HCT116 (cell line): ENCODE measurements around the gene HSPB1. TPM values are rescaled to one million over a fixed set of nuclear protein-coding genes. Genes with fewer than 3 reads are reported as not detected.

ENCODE experiments used
- ATAC-seq: fragments of 200-7000 bp; cut with Tn5 transposase; 2 replicates; pipeline ENCODE4 v1.9.1; 2020; ENCODE audit warnings: mild to moderate bottlenecking, moderate library complexity
- BruUV-seq: library from RNA; stranded (reverse); fragments of 400-500 nt; replicated peaks from 2 replicates; lab custom pipeline; 2021; lab: Mats Ljungman, UMichigan
- CTCF ChIA-PET: fragments of 300-600 bp; sonication (Branson Sonifier 250); formaldehyde crosslinking; loops from one replicate; lab custom pipeline; 2021; ENCODE audit warnings: antibody characterized with exemption; lab: Charles Lee
- POLR2A ChIA-PET: fragments of 300-600, 350-600 bp; sonication (Branson Sonifier 250); formaldehyde crosslinking; loops from one replicate; lab custom pipeline; 2021; ENCODE audit warnings: antibody characterized with exemption; lab: Charles Lee
- RAD21 ChIA-PET, 2 experiments: fragments of 300-600 bp; sonication (Branson Sonifier 250); formaldehyde crosslinking; loops; one replicate each; lab custom pipeline; 2023; ENCODE audit warnings: low total read pairs in 2 of 2; ENCODE audit not compliant: uncharacterized antibody in 2 of 2, unreplicated experiment in 2 of 2, low non-redundant PET in 1 of 2; lab: Charles Lee
- DNase-seq: peaks from one replicate; pipeline ENCODE4 v3.0.0-alpha.2; 2010; ENCODE audit warnings: low read depth, low spot score
- H2AFZ ChIP-seq: fragments of 200-600 bp; shearing (Covaris generic), sonication (generic); 2 replicates; pipeline ENCODE4 v1.6.1; 2017; ENCODE audit warnings: low read depth, mixed run types, mixed read lengths, antibody characterized with exemption, low read length; ENCODE audit not compliant: poor library complexity, severe bottlenecking
- H3K27ac ChIP-seq: 2 replicates; pipeline ENCODE4 v1.5.1; 2012; ENCODE audit warnings: low read depth, low read length
- H3K27me3 ChIP-seq: fragments of 200-600 bp; sonication (generic); 2 replicates; pipeline ENCODE4 v1.6.1; 2016; ENCODE audit warnings: mixed run types, low read length, mixed read lengths; ENCODE audit not compliant: insufficient read depth
- H3K36me3 ChIP-seq, 2 experiments: fragments of 200-500 bp in 1 of 2; fragments of 200-600 bp in 1 of 2; sonication (Bioruptor generic) in 1 of 2; sonication (generic) in 1 of 2; 2 replicates each; pipeline versions ENCODE4 v1.5.1 to v1.6.1; 2014 to 2016; ENCODE audit warnings: low read length in 2 of 2, inconsistent platforms in 1 of 2, mixed read lengths in 1 of 2, mixed run types in 1 of 2; ENCODE audit not compliant: insufficient read depth in 2 of 2, control insufficient read depth in 1 of 2
- H3K4me1 ChIP-seq, 2 experiments: fragments of 200-600 bp in 1 of 2; sonication (generic) in 1 of 2; 2 replicates each; pipeline versions ENCODE4 v1.5.1 to v1.6.1; 2012 to 2017; ENCODE audit warnings: low read length in 2 of 2, inconsistent platforms in 1 of 2, mild to moderate bottlenecking in 1 of 2, mixed read lengths in 1 of 2, mixed run types in 1 of 2, moderate library complexity in 1 of 2; ENCODE audit not compliant: insufficient read depth in 2 of 2, control insufficient read depth in 1 of 2
- H3K4me2 ChIP-seq: fragments of 200-600 bp; sonication (generic); 2 replicates; pipeline ENCODE4 v1.6.1; 2017; ENCODE audit warnings: mixed run types, low read length, mixed read lengths
- H3K4me3 ChIP-seq, 2 experiments: fragments of 200-600 bp in 1 of 2; sonication (generic) in 1 of 2; replicated peaks in 1 of 2; 2 replicates each; pipeline ENCODE4 v1.5.1; 2011 to 2016; ENCODE audit warnings: low read length in 2 of 2, control low read depth in 1 of 2, low read depth in 1 of 2, mild to moderate bottlenecking in 1 of 2, mixed read lengths in 1 of 2, mixed run types in 1 of 2
- H3K79me2 ChIP-seq: fragments of 200-600 bp; sonication (generic); 2 replicates; pipeline ENCODE4 v1.6.1; 2017; ENCODE audit warnings: mild to moderate bottlenecking, mixed run types, low read length, moderate library complexity, mixed read lengths; ENCODE audit not compliant: insufficient read depth
- H3K9ac ChIP-seq: fragments of 200-600 bp; sonication (generic); 2 replicates; pipeline ENCODE4 v1.6.1; 2016; ENCODE audit warnings: low read length, mixed read lengths
- H3K9me2 ChIP-seq: fragments of 200-600 bp; sonication (generic), shearing (Covaris generic); 2 replicates; pipeline ENCODE4 v1.6.1; 2017; ENCODE audit warnings: mixed run types, mild to moderate bottlenecking, moderate library complexity; ENCODE audit not compliant: insufficient read depth
- H3K9me3 ChIP-seq, 2 experiments: fragments of 200-500 bp in 1 of 2; fragments of 200-600 bp in 1 of 2; sonication (Bioruptor generic) in 1 of 2; sonication (generic) in 1 of 2; 2 replicates each; pipeline ENCODE4 v1.6.1; 2014 to 2017; ENCODE audit warnings: low read length in 2 of 2, mixed read lengths in 2 of 2, inconsistent platforms in 1 of 2, low read depth in 1 of 2, mild to moderate bottlenecking in 1 of 2, mixed run types in 1 of 2, moderate library complexity in 1 of 2; ENCODE audit not compliant: control insufficient read depth in 1 of 2, insufficient read depth in 1 of 2
- H4K20me1 ChIP-seq: fragments of 200-600 bp; sonication (generic), shearing (Covaris generic); 2 replicates; pipeline ENCODE4 v1.6.1; 2017; ENCODE audit warnings: mixed run types, mild to moderate bottlenecking, moderate library complexity; ENCODE audit not compliant: insufficient read depth
- CEBPB ChIP-seq: IDR thresholded peaks from 2 replicates; pipeline ENCODE4 v1.6.1; 2012; ENCODE audit warnings: low read depth
- ELF1 ChIP-seq: IDR thresholded peaks from 2 replicates; pipeline ENCODE4 v1.6.1; 2012; ENCODE audit warnings: low read depth, borderline replicate concordance
- EZH2 ChIP-seq: fragments of 200-600 bp; sonication (generic); IDR thresholded peaks from 2 replicates; pipeline ENCODE4 v1.6.1; 2017; ENCODE audit warnings: antibody characterized with exemption, mixed run types
- JUND ChIP-seq: IDR thresholded peaks from 2 replicates; pipeline ENCODE4 v1.6.1; 2012
- POLR2AphosphoS5 ChIP-seq: IDR thresholded peaks from 2 replicates; pipeline ENCODE4 v1.6.1; 2011; ENCODE audit warnings: mild to moderate bottlenecking, low read depth, low read length, moderate library complexity
- SIN3A ChIP-seq: IDR thresholded peaks from 2 replicates; pipeline ENCODE4 v1.6.1; 2012; ENCODE audit warnings: low read depth
- TCF7L2 ChIP-seq: IDR thresholded peaks from 2 replicates; pipeline ENCODE4 v1.7.0; 2011; ENCODE audit warnings: borderline replicate concordance, inconsistent platforms; ENCODE audit not compliant: insufficient read depth, insufficient read length; ENCODE audit errors: extremely low read depth
- ZNF274 ChIP-seq: fragments of 200-500 bp; sonication (Bioruptor generic); IDR thresholded peaks from 2 replicates; pipeline ENCODE4 v1.6.1; 2014; ENCODE audit warnings: mild to moderate bottlenecking, low read depth, low read length, inconsistent platforms
- intact Hi-C: fragments of 100-400 bp; cut with micrococcal nuclease; formaldehyde crosslinking; loops from 2 replicates; pipeline ENCODE4 v1.10.0; 2022
- total RNA-seq: library from RNA; stranded (reverse); gene quantifications from one replicate; pipeline ENCODE4 v1.2.1, GENCODE V29; 2021; ENCODE audit not compliant: unreplicated experiment
- TF ChIP-seq, protein P1 (sequence below): IDR thresholded peaks from 2 replicates; pipeline ENCODE4 v1.6.1; 2012
- TF ChIP-seq, protein P2 (sequence below): IDR thresholded peaks from 2 replicates; pipeline ENCODE4 v1.6.1; 2012; ENCODE audit warnings: low read depth

HSPB1 gene
- total RNA-seq, 1 experiment from 2014 or later = 524 TPM

GRCh38 chr7:76325092-76325491 lies 22.6 kb downstream of the HSPB1 start (continued):
- TF ChIP-seq CEBPB = no peak
- TF ChIP-seq EZH2 = no peak
- TF ChIP-seq, protein P1, sequence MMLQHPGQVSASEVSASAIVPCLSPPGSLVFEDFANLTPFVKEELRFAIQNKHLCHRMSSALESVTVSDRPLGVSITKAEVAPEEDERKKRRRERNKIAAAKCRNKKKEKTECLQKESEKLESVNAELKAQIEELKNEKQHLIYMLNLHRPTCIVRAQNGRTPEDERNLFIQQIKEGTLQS = no peak
- TF ChIP-seq TCF7L2 = no peak

DNA sequence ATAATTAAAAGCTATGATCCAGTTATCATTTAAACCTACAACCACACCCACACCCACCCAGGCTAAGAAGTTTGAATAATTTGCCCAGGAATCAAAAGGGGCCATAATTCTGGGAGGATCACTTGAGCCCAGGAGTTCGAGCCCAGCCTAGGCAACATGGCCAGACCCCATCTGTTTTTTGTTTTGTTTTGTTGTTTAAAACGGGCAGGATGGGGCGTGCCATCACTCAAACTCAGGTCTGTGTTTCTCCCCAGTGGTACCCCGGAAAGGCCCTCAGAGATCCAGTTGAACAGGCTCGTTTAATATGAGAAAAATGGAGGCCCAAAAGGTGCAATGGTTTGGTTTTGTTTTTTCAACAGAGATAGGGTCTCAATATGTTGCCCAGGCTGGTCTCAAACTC lies 23.3 kb downstream of the HSPB1 start:
- H3K9me3 ChIP-seq = no peaks in the 10 kb centered on the region
- H3K36me3 ChIP-seq = peaks cover 28 to 54% of the 10 kb centered on the region in 2 experiments
- no peak overlapping the region for H3K9ac ChIP-seq
- H3K9me2 ChIP-seq = no peaks in the 10 kb centered on the region
- peaks cover 28% of the 10 kb centered on the region; the same call in 1 of the 2 replicates for H4K20me1 ChIP-seq
- TF ChIP-seq JUND (no peak), TCF7L2 (no peak), SIN3A (no peak), POLR2AphosphoS5 (no peak), ELF1 (no peak), ZNF274 (no peak), CEBPB (no peak)
- TF ChIP-seq, protein P2, sequence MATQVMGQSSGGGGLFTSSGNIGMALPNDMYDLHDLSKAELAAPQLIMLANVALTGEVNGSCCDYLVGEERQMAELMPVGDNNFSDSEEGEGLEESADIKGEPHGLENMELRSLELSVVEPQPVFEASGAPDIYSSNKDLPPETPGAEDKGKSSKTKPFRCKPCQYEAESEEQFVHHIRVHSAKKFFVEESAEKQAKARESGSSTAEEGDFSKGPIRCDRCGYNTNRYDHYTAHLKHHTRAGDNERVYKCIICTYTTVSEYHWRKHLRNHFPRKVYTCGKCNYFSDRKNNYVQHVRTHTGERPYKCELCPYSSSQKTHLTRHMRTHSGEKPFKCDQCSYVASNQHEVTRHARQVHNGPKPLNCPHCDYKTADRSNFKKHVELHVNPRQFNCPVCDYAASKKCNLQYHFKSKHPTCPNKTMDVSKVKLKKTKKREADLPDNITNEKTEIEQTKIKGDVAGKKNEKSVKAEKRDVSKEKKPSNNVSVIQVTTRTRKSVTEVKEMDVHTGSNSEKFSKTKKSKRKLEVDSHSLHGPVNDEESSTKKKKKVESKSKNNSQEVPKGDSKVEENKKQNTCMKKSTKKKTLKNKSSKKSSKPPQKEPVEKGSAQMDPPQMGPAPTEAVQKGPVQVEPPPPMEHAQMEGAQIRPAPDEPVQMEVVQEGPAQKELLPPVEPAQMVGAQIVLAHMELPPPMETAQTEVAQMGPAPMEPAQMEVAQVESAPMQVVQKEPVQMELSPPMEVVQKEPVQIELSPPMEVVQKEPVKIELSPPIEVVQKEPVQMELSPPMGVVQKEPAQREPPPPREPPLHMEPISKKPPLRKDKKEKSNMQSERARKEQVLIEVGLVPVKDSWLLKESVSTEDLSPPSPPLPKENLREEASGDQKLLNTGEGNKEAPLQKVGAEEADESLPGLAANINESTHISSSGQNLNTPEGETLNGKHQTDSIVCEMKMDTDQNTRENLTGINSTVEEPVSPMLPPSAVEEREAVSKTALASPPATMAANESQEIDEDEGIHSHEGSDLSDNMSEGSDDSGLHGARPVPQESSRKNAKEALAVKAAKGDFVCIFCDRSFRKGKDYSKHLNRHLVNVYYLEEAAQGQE = no peak
- no peak overlapping the region for H3K4me2 ChIP-seq
- no peaks in the 10 kb centered on the region for H3K4me1 ChIP-seq
- DNase-seq = no peak
- no peak for ATAC-seq
- H3K27ac ChIP-seq = no peak overlapping the region
- H2AFZ ChIP-seq = no peak overlapping the region
- intact Hi-C loops = no loop called here
- no peaks in the 10 kb centered on the region for H3K27me3 ChIP-seq
- H3K79me2 ChIP-seq = peaks cover 83% of the 10 kb centered on the region
- H3K4me3 ChIP-seq = no peak overlapping the region
- ChIA-PET CTCF (no interaction called here), RAD21 (no interaction called here), POLR2A (no interaction called here)
- no TSS peak for BruUV-seq
